ENCODE data around the gene TXNDC8.

- TF ChIP-seq, protein P1, sequence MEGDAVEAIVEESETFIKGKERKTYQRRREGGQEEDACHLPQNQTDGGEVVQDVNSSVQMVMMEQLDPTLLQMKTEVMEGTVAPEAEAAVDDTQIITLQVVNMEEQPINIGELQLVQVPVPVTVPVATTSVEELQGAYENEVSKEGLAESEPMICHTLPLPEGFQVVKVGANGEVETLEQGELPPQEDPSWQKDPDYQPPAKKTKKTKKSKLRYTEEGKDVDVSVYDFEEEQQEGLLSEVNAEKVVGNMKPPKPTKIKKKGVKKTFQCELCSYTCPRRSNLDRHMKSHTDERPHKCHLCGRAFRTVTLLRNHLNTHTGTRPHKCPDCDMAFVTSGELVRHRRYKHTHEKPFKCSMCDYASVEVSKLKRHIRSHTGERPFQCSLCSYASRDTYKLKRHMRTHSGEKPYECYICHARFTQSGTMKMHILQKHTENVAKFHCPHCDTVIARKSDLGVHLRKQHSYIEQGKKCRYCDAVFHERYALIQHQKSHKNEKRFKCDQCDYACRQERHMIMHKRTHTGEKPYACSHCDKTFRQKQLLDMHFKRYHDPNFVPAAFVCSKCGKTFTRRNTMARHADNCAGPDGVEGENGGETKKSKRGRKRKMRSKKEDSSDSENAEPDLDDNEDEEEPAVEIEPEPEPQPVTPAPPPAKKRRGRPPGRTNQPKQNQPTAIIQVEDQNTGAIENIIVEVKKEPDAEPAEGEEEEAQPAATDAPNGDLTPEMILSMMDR (IDR thresholded peaks at IDR 0.05): no peak
- TF ChIP-seq EZH2 (IDR thresholded peaks at IDR 0.05; ENCODE audit: borderline replicate concordance, insufficient read depth, low read depth, low read length, poor library complexity, severe bottlenecking): no peak
Observed at GRCh38 chr9:110371411-110372007, 33.8 kb upstream of the TXNDC8 start.
